HG02798 (cell line): ENCODE results near the gene GATAD2B.
"Not testable (repeated sequence)": the region's sequence is repeated elsewhere in the genome, so short reads cannot be mapped to it uniquely, and the experiment has no call there.

ENCODE experiments used
- ATAC-seq: cut with Tn5 transposase; IDR thresholded peaks from one replicate; pipeline ENCODE4 v1.9.1; 2021; ENCODE audit warnings: mild to moderate bottlenecking; ENCODE audit not compliant: unreplicated experiment, poor library complexity

Gene GATAD2B

GRCh38 chr1:153845158-153845557 lies 77.6 kb downstream of the GATAD2B start:
- ATAC-seq: no peak

- ATAC-seq: not testable (repeated sequence)
These were observed 78.4 kb downstream of the GATAD2B start for GRCh38 chr1:153844349-153844748.

- peak; percentile 81 for ATAC-seq
These were observed 80.7 kb downstream of the GATAD2B start for GRCh38 chr1:153842006-153842471.

GRCh38 chr1:153841463-153841994 lies 81.2 kb downstream of the GATAD2B start:
- ATAC-seq: no peak

- not testable (repeated sequence) for ATAC-seq
These were observed 82.0 kb downstream of the GATAD2B start for GRCh38 chr1:153840774-153841173.

GRCh38 chr1:153833968-153834367 lies 88.8 kb downstream of the GATAD2B start:
- not testable (repeated sequence) for ATAC-seq

- no peak for ATAC-seq
These were observed 89.6 kb downstream of the GATAD2B start for GRCh38 chr1:153833171-153833570.

GRCh38 chr1:153832293-153832692 lies 90.5 kb downstream of the GATAD2B start:
- no peak for ATAC-seq

GRCh38 chr1:153831026-153831425 lies 91.7 kb downstream of the GATAD2B start:
- no peak for ATAC-seq

- ATAC-seq: no peak
These were observed 95.4 kb downstream of the GATAD2B start for GRCh38 chr1:153827168-153827964.

- ATAC-seq: no peak
These were observed 103.9 kb downstream of the GATAD2B start for GRCh38 chr1:153818876-153819275.

- no peak for ATAC-seq
These were observed 106.4 kb downstream of the GATAD2B start for GRCh38 chr1:153816283-153816889.

GRCh38 chr1:153805886-153806719 lies 116.7 kb downstream of the GATAD2B start:
- peak; percentile 16 for ATAC-seq

- peak; percentile 94 for ATAC-seq
These were observed 117.6 kb downstream of the GATAD2B start for GRCh38 chr1:153805042-153805745.

- no peak for ATAC-seq
These were observed 118.7 kb downstream of the GATAD2B start for GRCh38 chr1:153804112-153804511.

- no peak for ATAC-seq
These were observed 119.2 kb downstream of the GATAD2B start for GRCh38 chr1:153803470-153804056.

GRCh38 chr1:153801786-153802697 lies 120.7 kb downstream of the GATAD2B start:
- no peak for ATAC-seq

- no peak for ATAC-seq
These were observed 121.6 kb downstream of the GATAD2B start for GRCh38 chr1:153801028-153801625.
